Right lobe of liver (tissue), 4 donors: Measurements from ENCODE around the gene DDR2.
"Not testable (repeated sequence)": the region's sequence is repeated elsewhere in the genome, so short reads cannot be mapped to it uniquely, and the experiment has no call there.

Experiments used
- POLR2A ChIP-seq: fragments of 450-650 bp; IDR thresholded peaks from one replicate; pipeline ENCODE4 v1.6.1; 2017; ENCODE audit warnings: antibody characterized with exemption, mild to moderate bottlenecking
- TF ChIP-seq, protein P1 (sequence below), 4 donors: fragments of 200-600 bp in 3 of 4; fragments of 450-650 bp in 1 of 4; IDR thresholded peaks; one replicate each; pipeline versions ENCODE4 v1.5.1 to v1.8.0; 2016 to 2022; ENCODE audit warnings: antibody characterized with exemption in 4 of 4, mild to moderate bottlenecking in 2 of 4
- donor health status: DM: no; HTN: no; CAD: no.
- donor health status: DM: no; HTN: no; CAD: no.
- donor health status: DM: no; HTN: yes; CAD: no.

DNA sequence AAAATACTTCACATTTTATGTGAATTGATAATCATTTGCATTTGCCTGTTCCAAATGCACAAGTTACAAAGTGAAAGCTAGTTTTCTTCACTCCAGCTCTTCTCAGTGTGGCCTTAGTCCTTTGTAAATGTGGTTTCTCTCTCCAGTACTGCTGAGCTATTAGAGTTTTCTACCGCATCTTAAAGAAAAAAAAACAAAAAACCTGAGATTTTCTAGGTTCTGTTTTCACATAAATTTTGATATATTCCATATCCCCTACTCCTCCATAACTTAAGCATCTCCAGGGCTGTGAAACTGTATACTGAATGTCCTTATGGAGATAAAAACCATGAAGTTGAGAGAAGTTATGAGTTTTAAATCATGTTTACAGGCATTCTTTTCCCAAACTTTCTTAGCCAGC is 162.0 kb downstream of the DDR2 start:
- TF ChIP-seq, protein P1, sequence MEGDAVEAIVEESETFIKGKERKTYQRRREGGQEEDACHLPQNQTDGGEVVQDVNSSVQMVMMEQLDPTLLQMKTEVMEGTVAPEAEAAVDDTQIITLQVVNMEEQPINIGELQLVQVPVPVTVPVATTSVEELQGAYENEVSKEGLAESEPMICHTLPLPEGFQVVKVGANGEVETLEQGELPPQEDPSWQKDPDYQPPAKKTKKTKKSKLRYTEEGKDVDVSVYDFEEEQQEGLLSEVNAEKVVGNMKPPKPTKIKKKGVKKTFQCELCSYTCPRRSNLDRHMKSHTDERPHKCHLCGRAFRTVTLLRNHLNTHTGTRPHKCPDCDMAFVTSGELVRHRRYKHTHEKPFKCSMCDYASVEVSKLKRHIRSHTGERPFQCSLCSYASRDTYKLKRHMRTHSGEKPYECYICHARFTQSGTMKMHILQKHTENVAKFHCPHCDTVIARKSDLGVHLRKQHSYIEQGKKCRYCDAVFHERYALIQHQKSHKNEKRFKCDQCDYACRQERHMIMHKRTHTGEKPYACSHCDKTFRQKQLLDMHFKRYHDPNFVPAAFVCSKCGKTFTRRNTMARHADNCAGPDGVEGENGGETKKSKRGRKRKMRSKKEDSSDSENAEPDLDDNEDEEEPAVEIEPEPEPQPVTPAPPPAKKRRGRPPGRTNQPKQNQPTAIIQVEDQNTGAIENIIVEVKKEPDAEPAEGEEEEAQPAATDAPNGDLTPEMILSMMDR (IDR thresholded peaks at IDR 0.05): not testable (repeated sequence)
- not testable (repeated sequence) for TF ChIP-seq POLR2A
